HL-60/S4 treated with retinoic acid at 250 ng/mL for 4 days and 3 days (cell line): Measurements from ENCODE around the gene CALHM4.

ENCODE experiments used
- in situ Hi-C: fragments of 300-500 bp; cut with MboI; formaldehyde crosslinking; loops from 2 replicates; pipeline ENCODE4 v1.7.0; 2022; ENCODE audit warnings: low sequenced_read_pairs

Gene CALHM4

GRCh38 chr6:116553451-116553850, at the start of gene CALHM4:
Gene CALHM4, plus strand, starts transcription at chr6:116553751. Its CDS starts 43 bp downstream, at chr6:116553794.
- in situ Hi-C loops = no loop called here

- in situ Hi-C loops = no loop called here
Measured at GRCh38 chr6:116507324-116507723, 46.2 kb upstream of the CALHM4 start.

GRCh38 chr6:116508527-116508926, 45.0 kb upstream of the CALHM4 start:
- in situ Hi-C loops = no loop called here

DNA sequence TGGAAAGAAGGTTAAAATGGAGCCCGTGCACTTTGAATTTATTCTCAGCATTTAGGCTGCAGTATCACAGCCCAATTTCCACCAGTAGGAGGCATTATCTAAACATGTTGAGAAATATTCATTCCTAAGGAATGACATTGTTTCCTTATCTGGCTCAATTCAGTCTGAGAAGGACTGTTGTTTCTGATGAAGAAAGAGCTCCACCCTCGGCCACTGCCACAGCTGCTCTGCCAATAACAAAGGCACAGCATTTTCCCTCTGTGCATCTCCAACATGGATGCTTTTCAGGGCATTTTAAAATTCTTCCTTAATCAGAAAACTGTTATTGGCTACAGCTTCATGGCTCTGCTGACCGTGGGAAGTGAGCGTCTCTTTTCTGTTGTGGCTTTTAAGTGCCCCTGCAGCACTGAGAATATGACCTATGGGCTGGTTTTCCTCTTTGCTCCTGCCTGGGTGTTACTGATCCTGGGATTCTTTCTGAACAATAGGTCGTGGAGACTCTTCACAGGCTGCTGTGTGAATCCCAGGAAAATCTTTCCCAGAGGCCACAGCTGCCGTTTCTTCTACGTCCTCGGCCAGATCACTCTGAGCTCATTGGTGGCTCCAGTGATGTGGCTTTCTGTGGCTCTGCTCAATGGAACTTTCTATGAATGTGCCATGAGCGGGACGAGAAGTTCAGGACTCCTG, 42.0 kb upstream of the CALHM4 start, which contains the start of gene CALHM5:
Gene CALHM5 (plus strand): TSS at position 216 of the 687 bp plus-strand sequence. CDS start 58 bp downstream, at position 274.
- in situ Hi-C loops = no loop called here

DNA sequence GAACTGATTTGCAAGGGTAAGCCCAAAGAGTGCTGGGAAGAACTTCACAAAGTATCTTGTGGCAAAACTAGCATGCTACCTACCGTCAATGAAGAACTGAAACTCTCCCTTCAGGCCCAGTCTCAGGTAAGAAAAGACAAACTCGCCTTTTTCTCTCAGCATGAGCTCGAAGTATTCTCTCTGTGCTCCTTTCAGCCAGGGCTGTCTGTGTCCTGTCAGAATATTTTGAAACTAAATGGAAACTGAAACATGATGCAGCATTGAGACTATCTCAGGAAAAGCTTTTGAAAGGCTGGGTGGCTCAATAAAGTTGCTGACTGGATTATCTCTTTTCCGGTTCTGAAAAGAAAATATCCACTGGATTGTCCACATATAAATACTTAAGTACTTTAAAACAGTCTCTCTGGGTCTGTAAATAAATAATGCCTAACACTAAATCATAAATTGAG, 41.4 kb upstream of the CALHM4 start:
- in situ Hi-C loops = no loop called here

- in situ Hi-C loops = no loop called here
Measured at GRCh38 chr6:116512734-116513133, 40.8 kb upstream of the CALHM4 start.

DNA sequence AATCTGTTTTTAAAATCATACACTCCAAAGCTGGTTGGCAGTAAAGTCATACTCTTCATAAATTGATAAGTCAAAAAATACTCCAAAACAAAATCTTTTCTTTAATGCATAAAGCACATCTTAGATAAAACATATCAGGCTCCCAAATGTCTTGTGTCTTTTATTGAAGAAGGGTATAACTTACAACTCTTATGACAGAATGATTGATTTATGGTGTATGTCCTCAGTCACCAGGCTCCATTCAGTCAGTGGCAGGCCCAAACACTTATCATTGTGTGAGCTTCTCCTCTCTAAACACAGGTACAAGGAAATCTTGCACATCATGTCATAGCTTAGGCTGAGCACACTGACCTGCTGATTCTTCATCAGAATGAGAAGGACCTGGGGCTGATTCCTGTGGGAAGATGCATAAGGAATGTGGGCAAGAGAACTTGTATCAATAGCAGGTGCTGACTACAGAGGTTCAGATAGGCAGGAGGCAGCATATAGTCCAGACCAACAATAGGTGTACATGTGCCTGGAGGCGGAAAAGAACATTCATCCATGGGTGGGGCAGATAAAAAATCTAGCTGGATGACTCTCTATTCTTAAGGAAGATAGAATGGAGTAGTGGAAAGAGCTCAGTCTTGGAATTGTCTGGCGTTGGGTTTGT, 40.2 kb upstream of the CALHM4 start:
- in situ Hi-C loops = no loop called here

DNA sequence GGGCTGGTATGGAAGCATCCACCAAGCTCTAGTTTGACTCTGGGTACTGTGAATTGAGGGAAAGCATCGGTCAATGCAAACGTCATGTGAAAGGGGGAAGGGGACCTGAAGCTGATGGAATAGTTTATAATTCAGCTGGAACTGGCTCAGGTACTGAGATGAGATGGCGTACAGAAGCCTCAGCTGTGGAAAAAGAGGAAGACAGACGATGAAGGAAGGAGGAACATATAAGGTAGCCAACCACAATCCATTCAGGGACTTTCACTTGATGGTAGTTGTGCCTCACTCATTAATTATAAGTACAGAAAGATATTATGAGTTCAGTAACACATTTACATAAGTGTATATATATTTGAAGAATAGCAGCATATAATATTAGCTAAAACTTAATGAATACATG, 39.4 kb upstream of the CALHM4 start:
- in situ Hi-C loops = no loop called here

- in situ Hi-C loops = no loop called here
Measured at GRCh38 chr6:116515141-116515540, 38.4 kb upstream of the CALHM4 start.

GRCh38 chr6:116518621-116519368, 34.8 kb upstream of the CALHM4 start:
- in situ Hi-C loops = no loop called here

DNA sequence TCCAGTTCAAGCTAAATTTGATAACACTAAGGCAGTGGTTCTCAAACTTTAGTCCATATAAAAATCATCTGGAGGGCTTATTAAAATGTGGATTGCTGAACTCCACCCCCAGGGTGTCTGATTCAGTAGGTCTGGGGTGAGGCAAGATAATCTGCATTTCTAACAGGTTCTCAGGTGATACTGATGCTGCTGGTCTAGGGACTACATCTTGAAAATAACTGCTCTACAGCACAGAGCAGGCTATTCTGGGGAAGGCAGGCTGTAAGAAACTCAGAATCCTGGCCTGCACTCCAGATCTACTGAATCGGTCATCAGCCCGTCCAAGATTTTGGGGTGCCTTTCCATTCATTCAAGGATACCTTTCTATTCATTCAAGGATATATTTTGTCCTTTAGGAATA, 30.7 kb upstream of the CALHM4 start:
- in situ Hi-C loops = no loop called here

DNA sequence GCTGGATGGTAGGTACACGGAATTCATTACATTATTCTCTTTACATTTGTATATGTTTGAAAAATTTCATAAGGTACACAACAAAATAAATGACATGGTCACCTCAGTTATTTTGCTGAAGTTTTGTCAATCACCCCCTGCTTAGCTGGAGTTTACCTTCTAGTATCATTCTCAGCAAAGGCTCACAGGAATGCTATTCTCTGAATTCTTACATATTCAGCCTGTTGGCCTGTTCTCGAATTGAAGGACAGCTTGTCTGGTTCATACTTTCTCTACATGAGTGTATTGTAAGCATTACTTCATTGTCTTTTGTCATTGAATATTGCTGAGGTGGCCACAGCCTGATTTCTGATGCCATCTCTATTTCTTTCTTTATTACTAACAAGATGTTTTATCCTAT, 29.3 kb upstream of the CALHM4 start:
- in situ Hi-C loops = no loop called here

GRCh38 chr6:116528133-116528532, 25.4 kb upstream of the CALHM4 start:
- in situ Hi-C loops = loop anchor here (25.0 kb wide), 1 partner anchor 241 kb away; the partner anchor contains the start of gene TSPYL1

- in situ Hi-C loops = loop anchor here (25.0 kb wide), 1 partner anchor 241 kb away; the partner anchor contains the start of gene TSPYL1
Measured at GRCh38 chr6:116528780-116529179, 24.8 kb upstream of the CALHM4 start.

DNA sequence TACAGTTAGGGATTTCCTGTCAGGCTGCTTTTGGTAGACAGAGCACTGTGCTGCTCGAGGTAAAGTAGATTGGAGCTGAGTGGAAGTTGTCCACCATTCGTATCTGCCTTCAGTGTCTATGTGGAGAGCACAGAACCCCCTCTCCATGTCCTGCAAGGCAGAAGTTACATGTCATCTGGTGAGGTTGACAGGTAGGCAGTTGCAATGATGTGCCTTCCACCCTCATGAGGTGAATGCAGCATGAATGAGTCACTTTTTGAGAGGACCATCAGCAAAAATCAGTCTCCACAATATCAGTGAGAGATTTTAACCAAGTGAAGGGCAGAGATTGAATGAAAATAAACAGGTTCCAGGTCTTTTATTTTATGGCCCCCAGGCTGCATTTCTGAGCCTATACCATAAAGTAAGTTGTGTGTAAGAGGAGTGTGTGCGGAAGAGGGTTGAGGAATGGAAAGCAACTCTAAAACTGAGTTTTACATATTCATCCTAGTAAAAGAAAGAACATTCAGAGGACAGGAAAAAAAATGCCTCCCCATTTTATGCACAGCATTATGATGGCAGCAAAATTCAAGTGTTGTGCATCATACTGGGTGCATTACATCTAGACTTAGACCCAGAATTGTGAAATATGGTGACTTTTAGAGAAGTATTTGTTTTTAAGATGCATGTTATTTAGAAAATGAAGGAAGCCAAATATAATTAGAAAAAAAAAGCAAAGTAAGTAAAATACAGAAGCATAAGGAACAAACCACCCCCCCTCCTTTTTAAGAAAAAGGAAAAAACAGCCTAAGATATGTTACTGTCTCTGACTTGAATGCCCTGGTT, 23.9 kb upstream of the CALHM4 start:
- in situ Hi-C loops = loop anchor here (25.0 kb wide), 1 partner anchor 242 kb away; the partner anchor contains the start of gene TSPYL1

DNA sequence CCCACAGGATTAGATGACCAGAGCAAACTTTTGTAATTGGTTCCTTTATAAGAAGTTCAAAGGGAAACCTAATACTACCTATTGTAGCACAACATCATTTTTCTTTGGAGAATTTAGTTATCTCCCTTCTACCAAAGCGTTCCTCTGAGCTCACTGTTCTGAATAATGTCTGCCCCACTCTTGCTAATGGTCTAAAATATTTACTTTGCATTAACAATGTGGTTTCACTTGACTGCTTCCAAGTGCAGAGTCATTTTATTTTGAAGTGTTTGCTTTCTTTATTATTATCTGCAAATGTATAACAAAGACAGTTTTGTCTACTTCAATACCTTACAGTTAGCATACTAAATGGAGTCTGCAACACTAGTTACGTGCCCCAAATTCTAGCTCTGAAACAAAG, 23.1 kb upstream of the CALHM4 start:
- in situ Hi-C loops = loop anchor here (25.0 kb wide), 1 partner anchor 243 kb away; the partner anchor contains the start of gene TSPYL1

- in situ Hi-C loops = loop anchor here (25.0 kb wide), 1 partner anchor 245 kb away; the partner anchor contains the start of gene TSPYL1
Measured at GRCh38 chr6:116531675-116532570, 21.6 kb upstream of the CALHM4 start.

DNA sequence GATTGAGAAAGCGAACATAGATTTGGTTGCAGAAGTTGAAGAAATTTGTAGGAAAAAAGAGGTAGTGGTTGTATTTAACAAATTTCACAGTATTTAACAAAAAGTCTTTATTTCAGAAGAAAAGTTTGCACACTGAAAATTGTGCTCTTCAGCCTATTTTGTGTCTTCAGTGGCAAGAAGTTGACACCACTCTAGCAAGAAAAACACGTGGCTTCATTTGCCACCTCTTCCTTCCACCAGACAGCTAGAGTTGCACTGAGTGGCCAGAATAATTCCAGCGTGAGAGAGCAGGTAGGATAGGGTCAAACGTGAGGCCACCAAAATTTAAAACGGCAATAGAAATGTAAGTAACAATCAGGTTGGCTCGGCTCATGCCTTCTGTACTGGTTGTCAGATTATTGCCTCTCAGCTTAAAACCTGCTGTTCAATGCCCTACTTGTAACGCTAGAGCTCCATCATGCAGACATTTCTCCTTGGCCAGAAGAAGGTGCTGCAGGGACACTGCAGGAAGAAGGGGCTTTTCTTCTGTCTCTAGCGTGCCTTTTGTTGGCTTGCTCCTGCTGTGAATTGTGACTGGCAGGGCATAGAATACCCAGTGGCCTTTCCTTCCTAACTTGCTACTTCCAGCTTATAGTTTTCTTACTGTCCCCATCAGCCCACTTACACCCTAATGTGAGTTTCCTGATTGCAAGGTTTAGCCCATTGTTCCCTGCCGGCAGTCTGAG, 20.2 kb upstream of the CALHM4 start:
- in situ Hi-C loops = loop anchor here (25.0 kb wide), 1 partner anchor 246 kb away; the partner anchor contains the start of gene TSPYL1

- in situ Hi-C loops = loop anchor here (25.0 kb wide), 1 partner anchor 248 kb away; the partner anchor contains the start of gene TSPYL1
Measured at GRCh38 chr6:116535109-116535508, 18.4 kb upstream of the CALHM4 start.
